Measurements from ENCODE around the gene ARHGEF3.

- TF ChIP-seq SMC3 (conservative IDR thresholded peaks at IDR 0.05; ENCODE audit: poor library complexity), result no peak
- TF ChIP-seq POLR2AphosphoS5 (IDR thresholded peaks at IDR 0.05), result no peak
- TF ChIP-seq TAF1 (IDR thresholded peaks at IDR 0.05; ENCODE audit: low read depth), result no peak
- no peak for TF ChIP-seq RAD21 (conservative IDR thresholded peaks at IDR 0.05)
- TF ChIP-seq CTCF (IDR thresholded peaks at IDR 0.05; ENCODE audit: poor library complexity, severe bottlenecking), result no peak
- no peak for TF ChIP-seq REST (IDR thresholded peaks at IDR 0.05; ENCODE audit: borderline replicate concordance)
- TF ChIP-seq EP300 (conservative IDR thresholded peaks at IDR 0.05; ENCODE audit: poor library complexity, severe bottlenecking), result no peak
Measured at GRCh38 chr3:56754741-56755417, 46.9 kb downstream of the ARHGEF3 start.
